IMR-90 (cell line): ENCODE results near the gene ADAM30. TPM values are rescaled to one million over a fixed set of nuclear protein-coding genes. Genes with fewer than 3 reads are reported as not detected.

Experiments
- ATAC-seq: fragments of 200-7000 bp; cut with Tn5 transposase; 2 replicates; pipeline ENCODE4 v1.9.1; 2020; ENCODE audit warnings: low read depth, mild to moderate bottlenecking, moderate library complexity
- BruUV-seq: library from RNA; stranded (reverse); fragments of 400-500 nt; replicated peaks from 2 replicates; lab custom pipeline; 2021; lab: Mats Ljungman, UMichigan
- CTCF ChIA-PET: fragments of 300-600 bp; formaldehyde crosslinking; extraction: SDS; loops from one replicate; lab custom pipeline; 2021; ENCODE audit warnings: antibody characterized with exemption; lab: Yijun Ruan, JAX
- POLR2A ChIA-PET: fragments of 300-600 bp; sonication (Branson Sonifier 250); formaldehyde crosslinking; loops from one replicate; lab custom pipeline; 2022; ENCODE audit warnings: antibody characterized with exemption; ENCODE audit not compliant: unreplicated experiment; lab: Charles Lee
- DNase-seq: peaks from one replicate; pipeline ENCODE4 v3.0.0; 2013
- H2AFZ ChIP-seq: replicated peaks from 2 replicates; pipeline ENCODE3; 2013; ENCODE audit warnings: low read length, mild to moderate bottlenecking; ENCODE audit not compliant: poor library complexity
- H2AK5ac ChIP-seq: 2 replicates; pipeline ENCODE4 v1.6.1; 2013; ENCODE audit warnings: low read depth, low read length, inconsistent platforms
- H2AK9ac ChIP-seq: replicated peaks from 2 replicates; pipeline ENCODE3; 2013; ENCODE audit warnings: mild to moderate bottlenecking, low read depth, low read length, moderate library complexity; ENCODE audit not compliant: poor library complexity
- H2BK120ac ChIP-seq: 2 replicates; pipeline ENCODE4 v1.6.1; 2013; ENCODE audit warnings: low read depth, low read length, inconsistent platforms
- H2BK15ac ChIP-seq: 3 replicates; pipeline ENCODE4 v1.6.1; 2013; ENCODE audit warnings: low read depth, low read length, inconsistent platforms
- H2BK20ac ChIP-seq: 2 replicates; pipeline ENCODE4 v1.6.1; 2013; ENCODE audit warnings: low read depth, mild to moderate bottlenecking, inconsistent platforms, low read length, moderate library complexity
- H2BK5ac ChIP-seq: 2 replicates; pipeline ENCODE4 v1.6.1; 2013; ENCODE audit warnings: mild to moderate bottlenecking, low read depth, low read length, inconsistent platforms; ENCODE audit not compliant: poor library complexity, severe bottlenecking
- H3K14ac ChIP-seq: replicated peaks from 2 replicates; pipeline ENCODE4 v1.6.1; 2013; ENCODE audit warnings: low read depth, low read length, inconsistent platforms
- H3K18ac ChIP-seq: 2 replicates; pipeline ENCODE4 v1.6.1; 2013; ENCODE audit warnings: low read depth, low read length, control low read depth
- H3K23ac ChIP-seq: 2 replicates; pipeline ENCODE4 v1.6.1; 2013; ENCODE audit warnings: low read depth, low read length, inconsistent platforms
- H3K27ac ChIP-seq: 2 replicates; pipeline ENCODE4 v1.5.1; 2013; ENCODE audit warnings: mild to moderate bottlenecking, control low read depth, low read length; ENCODE audit not compliant: insufficient read depth
- H3K27me3 ChIP-seq: 2 replicates; pipeline ENCODE4 v1.6.1; 2013; ENCODE audit warnings: low read length; ENCODE audit not compliant: control insufficient read depth, insufficient read depth
- H3K36me3 ChIP-seq: 2 replicates; pipeline ENCODE4 v1.6.1; 2013; ENCODE audit warnings: low read length, mixed read lengths; ENCODE audit not compliant: control insufficient read depth, insufficient read depth
- H3K4ac ChIP-seq: 2 replicates; pipeline ENCODE4 v1.6.1; 2013; ENCODE audit warnings: low read depth, low read length, inconsistent platforms
- H3K4me1 ChIP-seq: 2 replicates; pipeline ENCODE4 v1.6.1; 2013; ENCODE audit warnings: low read length, mixed read lengths; ENCODE audit not compliant: control insufficient read depth, insufficient read depth
- H3K4me2 ChIP-seq: 2 replicates; pipeline ENCODE4 v1.6.1; 2013; ENCODE audit warnings: low read depth, mild to moderate bottlenecking, control low read depth, low read length, moderate library complexity
- H3K4me3 ChIP-seq: 2 replicates; pipeline ENCODE4 v1.5.1; 2013; ENCODE audit warnings: low read depth, mild to moderate bottlenecking, control low read depth, low read length, moderate library complexity; ENCODE audit not compliant: insufficient read depth
- H3K56ac ChIP-seq: 2 replicates; pipeline ENCODE4 v1.6.1; 2013; ENCODE audit warnings: low read length, inconsistent platforms; ENCODE audit not compliant: insufficient read depth; ENCODE audit errors: extremely low read depth
- H3K79me1 ChIP-seq, 2 experiments: 2 replicates each; pipeline ENCODE4 v1.6.1; 2013; ENCODE audit warnings: low read length in 2 of 2, inconsistent platforms in 1 of 2, low read depth in 1 of 2
- H3K9ac ChIP-seq: 2 replicates; pipeline ENCODE4 v1.6.1; 2013; ENCODE audit warnings: low read depth, low read length, control low read depth
- H3K9me1 ChIP-seq: 2 replicates; pipeline ENCODE4 v1.6.1; 2013; ENCODE audit warnings: low read length, inconsistent platforms; ENCODE audit not compliant: insufficient read depth
- H3K9me3 ChIP-seq: 2 replicates; pipeline ENCODE4 v1.6.1; 2013; ENCODE audit warnings: low read length; ENCODE audit not compliant: control insufficient read depth, insufficient read depth
- H4K20me1 ChIP-seq: 2 replicates; pipeline ENCODE4 v1.6.1; 2013; ENCODE audit warnings: low read length, inconsistent platforms; ENCODE audit not compliant: insufficient read depth
- H4K5ac ChIP-seq: 2 replicates; pipeline ENCODE4 v1.6.1; 2013; ENCODE audit warnings: mild to moderate bottlenecking, low read depth, low read length, control low read depth
- H4K8ac ChIP-seq, 2 experiments: 2 replicates each; pipeline ENCODE4 v1.6.1; 2013; ENCODE audit warnings: low read depth in 2 of 2, low read length in 2 of 2, control low read depth in 1 of 2, inconsistent platforms in 1 of 2
- H4K91ac ChIP-seq: 2 replicates; pipeline ENCODE4 v1.6.1; 2013; ENCODE audit warnings: low read depth, low read length, inconsistent platforms; ENCODE audit not compliant: insufficient read depth
- NFE2L2 ChIP-seq: fragments of 150-350 bp; IDR thresholded peaks from 2 replicates; pipeline ENCODE4 v1.6.1; 2016; ENCODE audit warnings: low read depth, mild to moderate bottlenecking, low read length
- RCOR1 ChIP-seq: IDR thresholded peaks from 2 replicates; pipeline ENCODE4 v1.6.1; 2012; ENCODE audit warnings: mild to moderate bottlenecking, low read length, improper control_type of control experiment; ENCODE audit not compliant: insufficient replicate concordance
- WGBS, 2 experiments: methylation state at CpG; one replicate each; pipeline versions ENCODE4 v1.1.5 to v1.1.7; 2013; ENCODE audit warnings: missing lambda C conversion rate in 2 of 2; ENCODE audit not compliant: insufficient read length in 1 of 2; ENCODE audit errors: extremely low coverage in 2 of 2; 5-methylcytosine and 5-hydroxymethylcytosine counted together
- dilution Hi-C: fragments of 300-500 bp; cut with HindIII; formaldehyde crosslinking; loops from one replicate; pipeline ENCODE4 v1.14.3; 2018; ENCODE audit warnings: low sequenced_read_pairs; ENCODE audit not compliant: unreplicated experiment
- in situ Hi-C: fragments of 300-500 bp; cut with MboI; formaldehyde crosslinking; loops from 3 replicates; pipeline ENCODE4 v1.14.3; 2019; ENCODE audit warnings: low sequenced_read_pairs, inconsistent platforms, mixed read lengths
- intact Hi-C: fragments of 100-400 bp; cut with micrococcal nuclease; formaldehyde crosslinking; loops from 2 replicates; pipeline ENCODE4 v1.10.0; 2022
- polyA plus RNA-seq, 3 experiments: library from polyadenylated mRNA; depleted of rRNA; stranded (reverse); fragments of >200 nt; gene quantifications; 2 replicates each; pipeline ENCODE4 v1.2.3, GENCODE V29; 2012; ENCODE audit warnings: low replicate concordance in 1 of 3
- total RNA-seq: library from RNA; depleted of rRNA; stranded (reverse); fragments of >200 nt; gene quantifications from 2 replicates; pipeline ENCODE4 v1.2.3, GENCODE V29; 2012

The ADAM30 gene
- total and polyA plus RNA-seq, 2 of the 4 experiments (the other 2 are of a cell fraction) = not detected

GRCh38 chr1:119884711-119885110, 11.6 kb downstream of the ADAM30 start:
- H3K4me3 ChIP-seq = no peak overlapping the region
- WGBS, 2 experiments = no CpG with 5 or more reads among the region's 2 CpGs
- no peak for ATAC-seq
- peaks cover 4% of the 10 kb centered on the region for H3K9me3 ChIP-seq
- H3K4ac ChIP-seq = no peak overlapping the region
- no peak overlapping the region for H3K27ac ChIP-seq
- DNase-seq = peak; percentile 15
- no peak overlapping the region for H2AK9ac ChIP-seq
- peaks cover 2% of the 10 kb centered on the region; the same call in 1 of the 2 replicates for H3K27me3 ChIP-seq
- H4K5ac ChIP-seq = no peak overlapping the region
- H2AK5ac ChIP-seq = no peak overlapping the region
- no peak overlapping the region for H2BK5ac ChIP-seq
- intact Hi-C loops = no loop called here
- H2BK20ac ChIP-seq = no peak overlapping the region
- peaks cover 2% of the 10 kb centered on the region for H3K4me1 ChIP-seq
- no peak overlapping the region for H3K4me2 ChIP-seq
- no peaks in the 10 kb centered on the region for H4K20me1 ChIP-seq
- no peak overlapping the region for H4K8ac ChIP-seq
- H3K18ac ChIP-seq = no peak overlapping the region; the same call in 1 of the 2 replicates
- no peak overlapping the region for H2AFZ ChIP-seq
- TF ChIP-seq RCOR1 (no peak), NFE2L2 (peak; percentile 41)
- ChIA-PET POLR2A (no interaction called here), CTCF (interaction anchor here (1.3 to 1.8 kb wide), 2 partner anchors 11 kb away, joined by 3 to 6 read pairs; no protein-coding TSS in a partner anchor)
- no peak overlapping the region for H2BK120ac ChIP-seq
- no peaks in the 10 kb centered on the region for H3K79me1 ChIP-seq
- no peaks in the 10 kb centered on the region for H3K9me1 ChIP-seq
- BruUV-seq = no TSS peak
- no peak overlapping the region for H3K14ac ChIP-seq
- no peak overlapping the region for H3K23ac ChIP-seq
- in situ Hi-C loops = no loop called here
- no peak overlapping the region for H3K9ac ChIP-seq
- H3K56ac ChIP-seq = no peak overlapping the region
- no peak overlapping the region for H4K91ac ChIP-seq
- H3K36me3 ChIP-seq = no peaks in the 10 kb centered on the region
- dilution Hi-C loops = no loop called here
- H2BK15ac ChIP-seq = 0 out of 3 replicates have a peak overlapping the region, but pooled peaks have one; percentile 67
